HL-60/S4 treated with retinoic acid at 250 ng/mL for 4 days and 3 days (cell line): ENCODE measurements around the gene MAGI2.

Experiments used
- in situ Hi-C: fragments of 300-500 bp; cut with MboI; formaldehyde crosslinking; loops from 2 replicates; pipeline ENCODE4 v1.7.0; 2022; ENCODE audit warnings: low sequenced_read_pairs

The MAGI2 gene

DNA sequence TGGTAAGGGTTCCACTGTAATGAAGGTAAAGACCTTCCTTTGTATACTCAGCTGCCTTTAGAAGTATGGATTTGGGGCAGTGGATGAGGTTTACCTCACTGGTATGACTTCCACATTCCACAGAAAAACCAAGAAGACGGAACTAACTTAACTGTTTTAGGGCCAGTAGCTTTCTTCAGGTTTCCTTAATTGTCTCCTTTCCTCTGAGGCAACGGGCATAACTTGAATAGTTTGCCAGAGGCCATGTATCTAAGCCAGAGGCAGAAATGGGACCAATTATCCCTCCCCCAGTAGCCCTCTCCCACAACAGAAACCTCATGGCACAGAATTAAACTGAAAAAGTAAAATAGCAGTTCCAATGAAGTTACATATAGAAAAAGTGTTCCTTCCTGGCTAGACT is 1373.2 kb downstream of the MAGI2 start:
- in situ Hi-C loops: no loop called here

DNA sequence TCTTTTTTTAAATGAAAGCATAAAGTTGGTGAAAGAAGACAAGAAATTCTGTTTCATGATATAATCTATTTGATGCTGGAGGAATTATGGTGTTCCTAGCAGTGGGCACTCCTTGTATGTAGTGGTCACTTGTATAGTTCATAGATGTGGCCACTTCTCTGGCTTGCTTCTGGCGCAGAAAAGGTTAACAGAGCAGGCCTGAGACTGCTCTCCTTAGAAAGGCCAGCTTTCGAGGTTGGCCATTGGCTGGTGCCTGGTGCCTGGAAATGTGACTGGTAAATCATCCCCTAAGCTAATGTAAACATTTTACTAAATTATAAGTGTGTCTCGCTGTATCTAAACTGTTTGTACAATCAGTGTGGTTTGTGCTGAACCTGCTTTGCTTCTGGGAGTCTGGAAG is 1378.8 kb downstream of the MAGI2 start:
- in situ Hi-C loops: no loop called here

DNA sequence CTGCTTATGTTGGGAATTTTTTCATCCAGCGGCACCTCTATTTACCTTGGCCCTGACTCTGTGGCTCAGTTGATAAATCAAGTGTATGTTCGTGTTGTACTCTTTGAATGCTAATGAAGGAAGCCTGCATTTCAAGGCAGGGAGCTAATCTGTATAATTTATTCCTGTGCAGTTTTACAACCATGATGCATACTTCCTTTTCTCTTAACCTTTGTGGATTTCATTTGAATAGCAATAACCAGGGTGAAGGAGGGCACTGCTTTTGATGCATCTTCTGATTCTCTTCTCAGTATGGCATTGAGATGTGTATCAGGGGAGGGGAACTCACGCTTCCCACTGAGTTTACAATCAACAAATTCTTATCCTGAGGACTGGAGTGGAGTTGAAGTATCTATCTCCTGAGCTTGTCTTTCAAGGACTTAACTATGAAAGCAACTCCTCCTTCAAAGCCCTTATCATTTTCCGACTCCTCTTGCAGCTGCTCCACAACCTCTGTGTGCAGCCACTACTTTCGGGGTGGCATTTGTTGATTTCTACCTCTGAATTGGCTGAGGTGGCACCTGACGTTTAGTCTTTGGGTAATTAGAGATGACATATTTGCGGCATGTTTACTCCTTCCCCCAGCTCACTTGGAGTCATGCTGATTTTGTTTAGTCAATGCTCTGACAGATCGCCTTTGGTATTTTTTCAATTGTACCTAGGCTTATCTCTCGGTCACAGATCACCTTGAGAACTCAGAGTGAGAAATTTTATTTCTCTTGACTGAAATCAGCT is 1379.7 kb downstream of the MAGI2 start:
- in situ Hi-C loops: no loop called here

DNA sequence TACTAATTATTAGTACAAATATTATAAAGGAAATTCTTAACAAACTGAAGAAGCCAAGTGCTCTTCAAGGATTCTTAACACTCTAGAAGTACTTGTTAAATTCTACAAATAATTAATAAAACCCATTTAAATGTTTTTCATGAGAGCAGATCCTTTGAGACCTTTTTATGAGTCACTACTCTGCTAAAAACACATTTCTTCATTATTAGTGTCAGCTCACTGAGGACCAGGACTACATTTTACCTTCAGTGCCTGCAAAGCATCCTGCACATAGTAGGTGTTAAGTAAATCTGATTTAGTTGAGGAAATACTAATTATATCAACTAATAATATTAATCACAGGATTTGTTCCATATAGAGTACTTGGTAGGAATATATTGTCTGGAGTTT is 1381.3 kb downstream of the MAGI2 start:
- in situ Hi-C loops: no loop called here

DNA sequence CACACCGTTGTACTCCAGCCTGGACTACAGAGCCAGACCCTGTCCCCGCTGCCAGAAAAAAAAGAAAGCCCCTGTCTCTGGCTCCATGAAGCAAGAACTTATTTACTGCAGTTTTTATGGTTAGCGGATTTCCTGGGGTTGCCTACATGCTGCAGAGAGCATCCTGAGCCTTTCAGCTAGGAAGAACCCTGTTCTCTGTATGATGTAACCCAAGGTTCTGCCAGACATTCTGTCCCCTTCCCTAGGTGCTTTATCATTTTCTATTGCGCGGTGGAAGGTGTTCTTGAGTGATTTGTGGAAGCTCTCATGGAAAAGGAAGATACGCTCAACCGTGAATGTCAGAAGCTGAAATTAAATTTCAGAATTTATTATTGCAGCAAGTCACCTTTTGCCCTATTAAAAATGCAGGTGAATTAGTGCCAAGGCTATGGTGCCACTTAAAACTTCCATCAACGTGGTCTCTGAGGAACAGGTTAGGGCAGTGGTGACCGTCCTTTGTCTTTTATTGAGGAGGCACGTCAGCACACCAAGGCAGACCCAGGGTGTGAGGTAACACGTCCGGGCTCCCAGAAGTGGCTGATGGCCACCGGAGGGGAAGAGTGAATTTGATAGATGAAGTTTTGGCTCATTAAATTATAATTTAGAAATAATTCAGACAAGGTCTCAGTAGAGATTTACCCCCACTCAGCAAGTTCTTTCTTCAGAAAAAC is 1381.8 kb downstream of the MAGI2 start:
- in situ Hi-C loops: no loop called here

DNA sequence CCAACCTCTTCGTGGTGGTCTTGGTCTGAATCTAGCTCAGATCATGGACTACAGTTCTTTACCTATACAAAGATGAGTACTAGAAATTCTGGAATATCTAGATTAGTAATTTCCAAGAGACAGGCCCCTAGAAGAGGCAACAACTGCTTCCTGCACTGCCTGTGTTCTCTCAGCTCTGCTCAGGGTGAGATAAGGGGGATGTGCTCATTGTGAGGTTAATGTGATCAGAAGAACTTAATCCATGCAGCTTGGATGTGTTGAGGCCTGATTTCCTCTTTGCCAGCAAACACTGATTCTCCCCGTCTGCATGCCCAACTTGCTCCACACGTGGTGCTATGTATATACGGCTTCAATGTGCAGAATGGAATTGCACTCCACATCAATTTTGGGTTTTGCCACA is 1386.9 kb downstream of the MAGI2 start:
- in situ Hi-C loops: no loop called here

DNA sequence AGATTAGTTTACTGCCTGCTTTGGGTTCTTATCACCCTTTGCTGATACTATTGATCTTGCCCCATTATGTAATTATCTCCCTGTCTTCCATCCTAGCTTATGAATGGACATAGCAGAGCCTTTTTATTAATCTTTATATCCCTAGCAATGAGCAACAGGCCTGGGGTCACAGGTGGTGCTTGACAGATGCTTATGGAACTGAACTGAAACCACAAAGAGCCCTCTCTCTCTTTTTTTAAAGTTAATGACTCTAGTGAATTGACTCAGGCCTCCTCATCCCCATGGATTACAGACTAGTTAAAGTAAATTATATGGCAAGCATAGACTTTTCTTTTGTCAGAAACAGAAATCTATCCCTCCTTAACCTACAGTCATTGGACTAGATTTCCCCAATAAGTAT is 1389.7 kb downstream of the MAGI2 start:
- in situ Hi-C loops: no loop called here

DNA sequence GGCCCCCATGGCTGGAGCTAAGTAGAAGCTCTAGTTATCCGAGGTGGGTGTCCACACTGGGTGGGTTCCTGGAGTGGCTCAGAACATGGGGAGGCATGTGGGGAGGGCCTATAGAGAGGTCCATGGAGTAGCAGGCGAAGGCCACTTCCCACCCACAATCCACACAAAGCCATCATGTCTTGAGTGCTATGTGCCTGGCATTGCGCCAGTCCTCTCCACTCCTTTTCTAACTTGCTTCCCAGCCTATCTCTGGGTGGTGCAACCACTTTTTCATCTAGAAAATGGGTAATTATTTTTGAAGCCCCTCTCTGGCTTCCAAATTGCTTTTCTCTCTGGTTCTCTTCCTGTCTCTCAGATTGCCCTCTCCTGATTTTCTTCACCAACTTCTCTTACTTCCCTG is 1391.3 kb downstream of the MAGI2 start:
- in situ Hi-C loops: no loop called here

DNA sequence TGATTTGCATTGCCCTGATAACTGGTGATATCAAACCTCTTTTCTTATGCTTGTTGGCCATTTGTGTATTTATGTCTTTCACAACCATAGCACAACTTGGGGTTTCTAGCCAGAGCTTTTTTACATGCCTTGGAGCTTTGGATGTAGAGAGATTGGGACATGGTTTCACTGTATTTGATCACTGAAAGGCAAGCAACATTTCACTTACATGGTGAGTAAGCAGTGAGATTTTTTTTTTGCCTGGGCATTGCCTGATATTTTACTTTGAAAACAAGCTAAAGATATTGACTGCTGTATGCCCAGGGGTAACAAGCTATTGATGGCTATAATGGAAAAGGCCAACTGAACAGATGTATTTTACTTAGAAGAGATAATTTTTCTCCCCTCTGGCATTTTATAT is 1395.9 kb downstream of the MAGI2 start:
- in situ Hi-C loops: no loop called here

DNA sequence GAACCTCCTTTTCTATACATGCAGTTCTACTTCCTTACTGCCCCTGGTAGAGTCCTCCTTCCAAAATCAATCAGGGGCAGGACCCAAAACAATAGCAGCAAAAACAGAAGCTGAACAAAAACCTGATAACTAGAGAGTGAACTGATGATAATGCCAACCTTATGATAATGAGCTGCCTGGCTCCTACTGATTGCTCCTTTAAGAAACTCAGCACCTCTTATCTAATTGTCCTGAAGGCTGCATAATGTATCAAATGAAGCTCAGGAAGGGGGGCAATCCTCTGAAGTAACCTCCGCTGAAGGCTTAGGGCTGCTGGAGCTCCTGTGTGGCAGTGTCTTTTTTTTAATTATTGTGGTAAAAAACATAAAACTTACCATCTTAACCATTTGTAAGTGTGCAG is 1397.9 kb downstream of the MAGI2 start:
- in situ Hi-C loops: no loop called here

DNA sequence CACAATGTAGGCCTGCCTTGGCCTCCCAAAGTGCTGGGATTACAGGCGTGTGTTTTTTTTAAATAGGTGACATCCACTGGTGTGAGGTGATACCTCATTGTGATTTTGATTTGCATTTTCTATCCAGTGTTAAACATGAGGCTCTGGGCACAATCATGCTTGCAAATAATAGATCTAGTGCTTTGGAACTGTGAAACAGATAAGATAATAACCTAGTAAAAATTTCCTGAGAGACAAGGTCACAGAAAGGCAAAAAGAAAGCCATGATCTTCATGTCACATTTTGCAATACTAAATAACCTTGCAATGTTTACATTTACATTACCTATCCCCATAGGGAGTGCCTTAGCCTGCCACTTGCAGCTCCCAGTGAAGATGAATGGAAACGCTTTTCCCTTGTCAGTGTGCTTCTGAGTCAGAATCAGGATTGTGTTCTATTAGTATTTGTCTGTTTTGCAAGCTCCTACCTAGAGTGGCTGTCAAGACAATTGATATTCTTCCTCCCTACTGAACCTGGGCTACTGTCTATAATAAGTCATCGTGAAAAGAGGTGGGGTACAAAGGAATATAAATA is 1398.4 kb downstream of the MAGI2 start:
- in situ Hi-C loops: no loop called here

DNA sequence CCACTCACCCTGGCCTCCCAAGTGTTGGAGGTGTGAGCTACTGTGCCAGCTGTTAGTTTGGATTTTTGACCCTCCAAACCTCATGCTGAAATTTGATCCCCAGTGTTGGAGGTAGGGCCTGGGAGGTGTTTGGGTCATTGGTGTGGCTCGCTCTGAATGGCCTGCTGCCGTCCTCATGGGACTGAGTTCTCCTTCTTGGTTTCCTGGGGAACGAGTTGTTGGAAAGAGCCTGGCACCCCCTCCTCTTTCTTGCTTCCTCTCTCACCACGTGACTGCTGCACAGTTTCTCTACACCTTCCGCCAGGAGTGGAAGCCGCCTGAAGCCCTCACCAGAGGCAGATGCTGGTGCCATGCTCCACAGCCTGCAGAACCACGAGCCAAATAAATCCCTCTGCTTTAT is 1401.4 kb downstream of the MAGI2 start:
- in situ Hi-C loops: no loop called here

DNA sequence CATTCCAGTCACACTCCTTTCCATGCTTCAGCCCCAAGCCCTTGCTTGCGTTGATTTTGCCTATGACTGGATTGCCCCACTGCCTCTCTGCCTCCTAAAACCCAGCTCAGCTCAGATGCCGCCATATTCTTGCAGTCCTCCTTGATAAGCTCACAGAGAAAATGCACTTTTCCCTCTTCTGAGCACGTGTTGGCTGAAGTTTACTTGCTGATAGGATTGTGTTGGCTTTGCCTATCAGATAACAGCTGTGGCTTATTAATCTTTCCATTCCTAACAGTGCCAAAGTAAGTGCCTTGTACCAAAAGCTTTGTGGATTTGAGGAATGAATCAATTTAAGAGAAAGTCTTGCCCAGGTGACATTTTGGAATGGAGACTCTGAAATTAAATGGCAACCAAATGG is 1405.7 kb downstream of the MAGI2 start:
- in situ Hi-C loops: loop anchor here (25.0 kb wide), 1 partner anchor 385 kb away; no protein-coding TSS in a partner anchor

DNA sequence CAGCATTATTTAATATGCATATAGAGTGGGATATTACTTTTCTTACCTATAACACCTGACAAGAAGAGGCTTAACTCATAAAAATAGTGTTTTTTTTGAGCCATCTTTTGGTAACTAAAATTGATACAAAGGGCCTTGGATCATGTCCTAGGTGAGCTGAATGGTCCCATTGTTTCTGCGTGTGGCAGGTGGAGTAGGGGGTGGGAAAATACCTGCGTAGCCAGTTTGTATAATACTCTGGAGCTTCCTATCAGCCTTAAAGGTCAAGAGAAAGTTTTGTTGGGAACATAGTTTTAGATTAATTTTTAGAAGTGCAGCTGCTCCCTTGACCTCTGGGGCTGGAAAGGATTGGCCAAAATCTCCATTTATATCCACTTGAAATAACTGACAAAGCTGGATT is 1410.3 kb downstream of the MAGI2 start:
- in situ Hi-C loops: loop anchor here (25.0 kb wide), 1 partner anchor 381 kb away; no protein-coding TSS in a partner anchor

DNA sequence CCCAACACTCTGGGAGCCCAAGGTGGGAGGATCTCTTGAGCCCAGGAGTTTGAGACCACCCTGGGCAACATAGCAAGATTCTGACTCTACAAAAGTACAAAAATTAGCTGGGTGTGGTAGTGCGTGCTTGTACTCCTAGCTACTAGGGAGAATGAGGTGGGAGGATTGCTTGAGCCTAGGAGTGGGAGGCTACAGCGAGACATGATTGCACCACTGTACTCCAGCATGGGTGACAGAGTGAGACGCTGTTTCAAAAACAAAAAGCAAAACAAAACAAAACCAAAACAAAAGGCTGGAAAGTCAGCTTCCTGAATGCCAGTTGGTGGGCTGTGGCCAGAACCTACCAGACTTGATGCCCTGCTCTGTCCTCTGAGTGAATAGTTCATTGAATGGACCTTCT is 1412.0 kb downstream of the MAGI2 start:
- in situ Hi-C loops: loop anchor here (25.0 kb wide), 1 partner anchor 379 kb away; no protein-coding TSS in a partner anchor

DNA sequence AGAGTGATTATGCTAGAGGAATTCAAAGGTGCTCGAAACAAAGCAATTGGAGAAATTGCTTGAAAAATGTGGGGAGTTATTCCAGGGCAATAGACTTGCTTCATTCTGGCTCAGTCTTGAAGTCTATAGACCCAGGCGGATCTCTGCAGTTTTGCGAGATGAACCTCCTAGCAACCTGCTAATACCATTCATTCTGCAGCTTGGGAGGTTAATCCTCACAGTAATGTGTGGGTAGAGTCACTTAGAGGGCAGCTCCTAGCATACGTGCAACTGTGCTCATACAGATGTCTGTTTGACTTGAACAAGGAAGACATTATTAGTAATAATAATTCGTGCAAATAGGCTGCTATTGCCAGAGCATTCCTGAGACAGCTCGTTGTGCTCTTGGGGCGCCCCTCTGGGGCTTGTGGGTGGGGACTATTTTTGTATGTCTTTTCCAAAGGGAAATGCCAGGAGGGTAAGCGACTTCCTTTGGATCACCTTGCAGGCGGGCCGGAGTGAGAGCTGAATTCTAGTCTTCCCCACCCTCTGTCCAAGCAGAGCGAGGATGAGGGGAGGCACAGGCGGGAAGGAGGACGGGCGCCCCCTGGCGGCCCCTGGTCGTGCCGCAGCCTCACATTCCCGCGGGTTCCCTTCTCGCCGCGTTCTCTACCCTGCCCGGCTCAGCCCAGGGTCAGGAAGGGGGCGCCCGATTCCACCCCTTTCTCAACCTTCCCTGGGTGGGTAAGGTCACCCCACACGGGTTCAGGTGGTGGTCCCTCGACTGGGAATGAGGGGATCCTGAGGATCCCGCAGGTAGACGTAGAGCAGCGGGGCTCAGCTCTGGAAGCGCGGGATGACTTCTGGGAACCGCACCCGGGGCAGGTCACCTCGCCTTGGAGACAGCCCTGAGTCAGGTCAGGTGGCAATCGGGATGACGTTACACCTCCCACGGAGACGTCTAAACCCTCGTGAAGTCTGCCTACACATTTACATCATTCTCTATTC is 1413.4 kb downstream of the MAGI2 start:
- in situ Hi-C loops: loop anchor here (25.0 kb wide), 1 partner anchor 378 kb away; no protein-coding TSS in a partner anchor

DNA sequence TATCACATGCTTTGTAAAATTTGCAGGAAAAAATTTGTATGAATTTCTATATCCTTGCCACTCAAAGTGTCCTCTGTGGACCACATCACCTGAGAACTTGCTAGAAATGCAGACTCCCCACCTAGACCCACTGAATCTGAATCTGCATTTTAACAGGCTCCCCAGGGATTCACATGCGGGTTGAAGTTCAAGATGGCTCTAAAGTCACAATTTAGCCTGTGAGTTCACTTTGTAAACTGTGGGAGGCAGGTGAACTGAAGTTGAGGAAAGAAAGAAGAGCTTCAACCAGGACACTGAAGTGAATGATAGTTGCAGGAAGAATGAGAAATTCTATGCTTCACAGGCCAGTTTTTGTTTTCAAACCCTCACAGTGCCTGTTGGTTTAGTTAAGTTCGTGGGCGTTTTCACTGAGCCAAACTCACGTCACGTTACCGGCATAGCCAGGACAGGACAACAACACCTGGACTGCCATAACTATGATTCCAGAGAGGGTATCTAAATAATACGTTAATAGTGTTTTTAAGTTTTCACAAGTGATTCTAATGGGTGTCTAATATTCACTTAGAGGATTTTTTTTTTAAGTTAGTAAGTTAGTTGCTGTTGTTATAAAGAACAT is 1414.9 kb downstream of the MAGI2 start:
- in situ Hi-C loops: loop anchor here (25.0 kb wide), 1 partner anchor 376 kb away; no protein-coding TSS in a partner anchor

DNA sequence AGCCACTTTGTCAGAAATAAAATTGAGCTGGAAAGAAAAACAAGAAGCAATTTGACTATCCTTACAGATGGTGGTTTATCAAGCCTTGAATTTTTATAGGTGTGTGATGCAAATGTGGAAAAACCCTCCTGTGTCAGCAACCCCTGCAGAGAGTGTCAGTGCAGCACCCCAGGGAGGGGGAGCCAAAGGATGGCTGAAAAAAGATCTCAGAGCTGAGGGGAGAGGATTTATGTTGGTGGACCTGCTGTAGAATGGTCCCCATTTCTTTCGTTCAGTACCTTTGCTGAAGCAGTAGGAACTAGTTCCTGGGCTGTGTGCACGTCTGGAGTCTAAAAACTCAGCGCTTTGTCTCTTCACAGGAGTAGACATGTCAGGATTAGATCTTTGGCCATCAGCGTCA is 1415.9 kb downstream of the MAGI2 start:
- in situ Hi-C loops: loop anchor here (25.0 kb wide), 1 partner anchor 375 kb away; no protein-coding TSS in a partner anchor

DNA sequence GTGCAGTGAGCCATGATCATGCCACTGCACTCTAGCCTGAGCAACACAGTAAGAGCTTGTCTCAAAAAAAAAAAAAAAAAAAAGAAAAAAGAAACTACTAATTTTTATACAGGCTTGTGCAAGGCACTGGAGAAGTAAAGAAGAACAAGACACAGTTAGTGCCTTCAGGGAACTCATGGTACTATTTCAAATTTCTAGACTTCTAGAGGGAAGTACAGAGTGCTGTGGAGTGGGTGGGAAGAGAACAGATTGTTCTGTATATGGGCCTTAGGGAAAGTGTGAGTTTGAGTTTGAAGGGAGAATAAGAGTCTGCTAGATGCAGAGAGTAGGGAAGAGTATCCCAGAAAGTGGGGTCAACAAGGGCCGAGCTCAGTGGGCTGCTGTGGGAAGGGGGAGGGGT is 1420.1 kb downstream of the MAGI2 start:
- in situ Hi-C loops: loop anchor here (25.0 kb wide), 1 partner anchor 371 kb away; no protein-coding TSS in a partner anchor

DNA sequence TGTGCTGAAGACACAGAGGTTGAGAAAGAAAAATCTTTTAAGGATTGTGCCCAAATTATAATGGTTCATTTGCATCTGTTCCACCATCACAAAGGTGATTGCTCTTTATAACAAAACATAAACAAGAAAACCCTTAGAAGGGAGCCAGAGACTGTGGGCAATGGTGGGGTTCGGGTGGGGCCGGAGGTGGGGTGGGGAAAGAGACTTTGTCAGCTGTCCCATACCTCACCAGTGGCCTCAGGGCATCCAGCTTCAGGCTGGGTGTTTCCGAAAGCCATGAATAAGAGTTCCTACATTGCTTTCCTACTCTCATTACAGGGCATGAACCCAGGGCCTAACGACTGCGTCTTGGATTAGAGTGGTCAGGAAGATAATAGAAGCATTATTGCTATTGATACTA is 1427.0 kb downstream of the MAGI2 start:
- in situ Hi-C loops: loop anchor here (25.0 kb wide), 1 partner anchor 364 kb away; no protein-coding TSS in a partner anchor
